ENCODE results near the gene SLC22A1. TPM values are rescaled to one million over a fixed set of nuclear protein-coding genes. Genes with fewer than 3 reads are reported as not detected.
"Not testable (repeated sequence)": the region's sequence is repeated elsewhere in the genome, so short reads cannot be mapped to it uniquely, and the experiment has no call there.

The SLC22A1 gene
- total RNA-seq, 1 experiment from 2014 or later, result 0.86 TPM

- Histone ChIP-seq H2AFZ (ENCODE audit: low read depth, low read length, poor library complexity, severe bottlenecking) (no peak overlapping the region), H3K4me3 (replicated peaks in 1 of 2; ENCODE audit: low read depth in 1 of 2, low read length in 2 of 2) (no peak overlapping the region), H3K27me3 (ENCODE audit: insufficient read depth, low read length) (no peaks in the 10 kb centered on the region), H3K9me3 (ENCODE audit: control insufficient read depth in 1 of 2, insufficient read depth in 1 of 2, low read depth in 1 of 2, low read length in 2 of 2) (no peaks in the 10 kb centered on the region), H3K27ac (ENCODE audit: low read depth, low read length) (no peak overlapping the region), H4K20me1 (ENCODE audit: insufficient read depth) (no peaks in the 10 kb centered on the region), H3K9me2 (ENCODE audit: insufficient read depth) (no peaks in the 10 kb centered on the region), H3K9ac (ENCODE audit: low read length) (no peak overlapping the region), H3K4me1 (ENCODE audit: control insufficient read depth in 1 of 2, insufficient read depth in 2 of 2, low read length in 2 of 2) (no peaks in the 10 kb centered on the region), H3K79me2 (ENCODE audit: insufficient read depth, low read length) (no peaks in the 10 kb centered on the region), H3K36me3 (ENCODE audit: control insufficient read depth in 1 of 2, insufficient read depth in 2 of 2, low read length in 2 of 2) (no peaks in the 10 kb centered on the region), H3K4me2 (ENCODE audit: low read length) (no peak overlapping the region)
- intact Hi-C loops (cut with micrococcal nuclease), result no loop called here
- ChIA-PET RAD21 (ENCODE audit: low non-redundant PET in 1 of 2, low total read pairs in 2 of 2, uncharacterized antibody in 2 of 2, unreplicated experiment in 2 of 2) (no interaction called here), CTCF (no interaction called here), POLR2A (no interaction called here)
- ATAC-seq, result no peak
- TF ChIP-seq SIN3A (IDR thresholded peaks at IDR 0.05; ENCODE audit: low read depth) (no peak), ZBTB33 (IDR thresholded peaks at IDR 0.05; ENCODE audit: extremely low read depth, insufficient replicate concordance, low read length) (no peak), REST (IDR thresholded peaks at IDR 0.05; ENCODE audit: low read depth) (no peak), EGR1 (IDR thresholded peaks at IDR 0.05; ENCODE audit: low read depth) (no peak), ELF1 (IDR thresholded peaks at IDR 0.05; ENCODE audit: borderline replicate concordance, low read depth) (no peak), ZNF274 (IDR thresholded peaks at IDR 0.05; ENCODE audit: low read depth, low read length) (no peak), POLR2AphosphoS5 (IDR thresholded peaks at IDR 0.05; ENCODE audit: low read depth, low read length) (no peak), ZFX (IDR thresholded peaks at IDR 0.05) (no peak), EZH2 (IDR thresholded peaks at IDR 0.05) (no peak), CEBPB (IDR thresholded peaks at IDR 0.05; ENCODE audit: low read depth) (no peak), SRF (IDR thresholded peaks at IDR 0.05; ENCODE audit: low read depth) (no peak), CBX3 (IDR thresholded peaks at IDR 0.05; ENCODE audit: low read depth) (no peak), FOSL1 (IDR thresholded peaks at IDR 0.05; ENCODE audit: low read depth) (no peak), ATF3 (IDR thresholded peaks at IDR 0.05) (no peak), TCF7L2 (IDR thresholded peaks at IDR 0.05; ENCODE audit: borderline replicate concordance, extremely low read depth, insufficient read depth, insufficient read length) (no peak), POLR2A (IDR thresholded peaks at IDR 0.05; ENCODE audit: borderline replicate concordance, extremely low read depth, insufficient read depth, insufficient read length) (no peak), EZH2phosphoT487 (IDR thresholded peaks at IDR 0.05; ENCODE audit: borderline replicate concordance) (no peak), YY1 (IDR thresholded peaks at IDR 0.05; ENCODE audit: extremely low read depth, insufficient replicate concordance, low read depth, low read length) (no peak), RAD21 (IDR thresholded peaks at IDR 0.05; ENCODE audit: low read depth) (no peak), SP1 (IDR thresholded peaks at IDR 0.05; ENCODE audit: low read depth) (no peak)
- no peak for DNase-seq (ENCODE audit: low read depth, low spot score)
- BruUV-seq (replicated peaks), result no TSS peak
Observed at GRCh38 chr6:160124605-160125004, 3.0 kb downstream of the SLC22A1 start.

GRCh38 chr6:160125105-160125504 lies 3.5 kb downstream of the SLC22A1 start:
- CTCF ChIA-PET; intact Hi-C loops (cut with micrococcal nuclease); H3K9me2 ChIP-seq (ENCODE audit: insufficient read depth); ATAC-seq; H3K9me3 ChIP-seq (ENCODE audit: control insufficient read depth in 1 of 2, insufficient read depth in 1 of 2, low read depth in 1 of 2, low read length in 2 of 2); RAD21 ChIA-PET (ENCODE audit: low non-redundant PET in 1 of 2, low total read pairs in 2 of 2, uncharacterized antibody in 2 of 2, unreplicated experiment in 2 of 2); H4K20me1 ChIP-seq (ENCODE audit: insufficient read depth); H3K4me1 ChIP-seq (ENCODE audit: control insufficient read depth in 1 of 2, insufficient read depth in 2 of 2, low read length in 2 of 2); H2AFZ ChIP-seq (ENCODE audit: low read depth, low read length, poor library complexity, severe bottlenecking); POLR2A ChIA-PET; H3K4me3 ChIP-seq (replicated peaks in 1 of 2; ENCODE audit: low read depth in 1 of 2, low read length in 2 of 2); BruUV-seq (replicated peaks); DNase-seq (ENCODE audit: low read depth, low spot score); H3K27me3 ChIP-seq (ENCODE audit: insufficient read depth, low read length); H3K9ac ChIP-seq (ENCODE audit: low read length); H3K36me3 ChIP-seq (ENCODE audit: control insufficient read depth in 1 of 2, insufficient read depth in 2 of 2, low read length in 2 of 2); H3K27ac ChIP-seq (ENCODE audit: low read depth, low read length); H3K4me2 ChIP-seq (ENCODE audit: low read length); H3K79me2 ChIP-seq (ENCODE audit: insufficient read depth, low read length): not testable (repeated sequence)
